Suprapubic skin (tissue), 4 donors: ENCODE results near the gene GBF1. TPM values are rescaled to one million over a fixed set of nuclear protein-coding genes. Genes with fewer than 3 reads are reported as not detected.

Source experiments
- DNase-seq, 2 donors: peaks; one replicate each; pipeline ENCODE4 v3.0.0-alpha.2; 2019; ENCODE audit warnings: low spot score in 2 of 2
- H3K27ac ChIP-seq: fragments of 200-600 bp; sonication (generic); one replicate; pipeline ENCODE4 v1.5.1; 2019
- H3K27me3 ChIP-seq: fragments of 200-600 bp; sonication (generic); one replicate; pipeline ENCODE4 v1.5.1; 2019
- H3K36me3 ChIP-seq: fragments of 200-600 bp; sonication (generic); one replicate; pipeline ENCODE4 v1.5.1; 2019
- H3K4me1 ChIP-seq: fragments of 200-600 bp; sonication (generic); one replicate; pipeline ENCODE4 v1.5.1; 2019
- H3K4me3 ChIP-seq: fragments of 200-600 bp; sonication (generic); one replicate; pipeline ENCODE4 v1.5.1; 2019; ENCODE audit warnings: mild to moderate bottlenecking
- H3K9me3 ChIP-seq: fragments of 200-600 bp; sonication (generic); one replicate; pipeline ENCODE4 v1.5.1; 2019
- EP300 ChIP-seq: sonication (generic); formaldehyde crosslinking; IDR thresholded peaks from one replicate; pipeline ENCODE4 v1.6.1; 2017; ENCODE audit warnings: antibody characterized with exemption
- POLR2A ChIP-seq, 2 donors: fragments of 450-650 bp; IDR thresholded peaks; one replicate each; pipeline ENCODE4 v1.6.1; 2017; ENCODE audit warnings: antibody characterized with exemption in 2 of 2, mild to moderate bottlenecking in 2 of 2, moderate library complexity in 2 of 2
- POLR2AphosphoS5 ChIP-seq, 3 donors: sonication (generic); formaldehyde crosslinking; IDR thresholded peaks; one replicate each; pipeline ENCODE4 v1.6.1; 2017; ENCODE audit warnings: antibody characterized with exemption in 3 of 3
- WGBS: methylation state at CpG from one replicate; pipeline ENCODE4 v1.1.5; 2018; 5-methylcytosine and 5-hydroxymethylcytosine counted together
- total RNA-seq, 4 donors: library from RNA; depleted of rRNA; stranded (reverse); fragments of >200 nt; gene quantifications; one replicate each; pipeline ENCODE4 v1.1.0, GENCODE V29; 2016
- TF ChIP-seq, protein P1 (sequence below), 2 donors: fragments of 200-600 bp in 1 of 2; fragments of 450-650 bp in 1 of 2; sonication (generic) in 1 of 2; IDR thresholded peaks; one replicate each; pipeline ENCODE4 v1.5.1; 2016 to 2019; ENCODE audit warnings: antibody characterized with exemption in 2 of 2, mild to moderate bottlenecking in 1 of 2, moderate library complexity in 1 of 2

The GBF1 gene
- total RNA-seq, 4 donors from 2014 or later: 31.0 to 56.1 (median 43.9) TPM

DNA sequence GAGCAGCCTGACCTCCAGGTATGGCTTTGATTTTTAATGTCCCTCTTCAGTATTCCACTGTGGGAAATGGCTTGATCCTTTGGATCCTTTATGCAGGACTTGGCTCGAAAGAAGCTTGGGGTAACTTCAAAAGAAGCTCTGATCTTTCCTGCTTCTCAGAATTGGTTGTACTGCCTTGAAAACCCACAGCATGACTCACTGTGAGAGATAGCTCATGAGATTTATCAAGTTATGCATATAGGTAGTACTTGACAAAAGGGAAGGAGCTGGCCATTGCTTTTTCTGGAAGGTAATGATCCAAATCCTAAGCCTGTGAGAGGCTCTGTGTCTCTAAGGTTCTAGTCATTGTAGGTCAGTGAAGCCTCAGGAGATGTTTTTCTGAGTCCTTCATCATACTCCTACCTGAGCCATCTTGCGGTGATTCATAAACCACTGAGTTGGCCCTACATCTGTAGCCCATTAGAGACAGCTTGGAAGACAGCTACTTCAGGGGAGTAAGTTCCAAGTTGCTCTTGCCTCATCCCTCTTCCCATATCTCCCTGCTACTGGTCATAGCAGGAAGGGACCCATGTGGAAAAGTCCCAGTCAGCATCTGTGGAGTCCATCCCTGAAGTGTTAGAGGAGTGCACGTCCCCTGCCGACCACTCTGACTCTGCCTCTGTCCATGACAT, 113.5 kb downstream of the GBF1 start:
- no peaks in the 10 kb centered on the region for H3K4me1 ChIP-seq

DNA sequence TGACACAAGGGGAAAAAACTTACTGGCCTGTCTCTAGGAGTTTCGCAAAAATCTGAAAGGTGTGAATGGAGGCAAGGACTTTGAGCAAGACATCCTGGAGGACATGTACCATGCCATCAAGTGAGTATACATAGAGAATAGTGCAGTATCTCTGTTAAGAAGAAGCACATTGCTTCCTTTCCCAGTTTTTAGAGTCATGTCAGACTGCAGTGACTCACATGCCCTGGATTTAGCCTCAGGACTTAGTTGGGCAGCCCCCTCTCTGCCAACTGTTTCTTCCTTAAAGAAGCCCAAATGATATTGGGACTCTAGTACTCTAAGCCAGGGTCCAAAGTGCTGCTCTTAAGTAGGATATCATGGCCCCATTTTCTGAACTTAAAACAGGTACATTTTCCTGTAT, 122.1 kb downstream of the GBF1 start:
- DNase-seq: no peak
- no peaks in the 10 kb centered on the region for H3K27me3 ChIP-seq
- no peaks in the 10 kb centered on the region for H3K9me3 ChIP-seq
- TF ChIP-seq POLR2A (IDR thresholded peaks at IDR 0.05): no peak
- TF ChIP-seq EP300: no peak
- no peak for TF ChIP-seq POLR2AphosphoS5 (IDR thresholded peaks at IDR 0.05)
- TF ChIP-seq, protein P1, sequence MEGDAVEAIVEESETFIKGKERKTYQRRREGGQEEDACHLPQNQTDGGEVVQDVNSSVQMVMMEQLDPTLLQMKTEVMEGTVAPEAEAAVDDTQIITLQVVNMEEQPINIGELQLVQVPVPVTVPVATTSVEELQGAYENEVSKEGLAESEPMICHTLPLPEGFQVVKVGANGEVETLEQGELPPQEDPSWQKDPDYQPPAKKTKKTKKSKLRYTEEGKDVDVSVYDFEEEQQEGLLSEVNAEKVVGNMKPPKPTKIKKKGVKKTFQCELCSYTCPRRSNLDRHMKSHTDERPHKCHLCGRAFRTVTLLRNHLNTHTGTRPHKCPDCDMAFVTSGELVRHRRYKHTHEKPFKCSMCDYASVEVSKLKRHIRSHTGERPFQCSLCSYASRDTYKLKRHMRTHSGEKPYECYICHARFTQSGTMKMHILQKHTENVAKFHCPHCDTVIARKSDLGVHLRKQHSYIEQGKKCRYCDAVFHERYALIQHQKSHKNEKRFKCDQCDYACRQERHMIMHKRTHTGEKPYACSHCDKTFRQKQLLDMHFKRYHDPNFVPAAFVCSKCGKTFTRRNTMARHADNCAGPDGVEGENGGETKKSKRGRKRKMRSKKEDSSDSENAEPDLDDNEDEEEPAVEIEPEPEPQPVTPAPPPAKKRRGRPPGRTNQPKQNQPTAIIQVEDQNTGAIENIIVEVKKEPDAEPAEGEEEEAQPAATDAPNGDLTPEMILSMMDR (IDR thresholded peaks at IDR 0.05): no peak
- peaks cover 100% of the 10 kb centered on the region for H3K36me3 ChIP-seq
- H3K4me3 ChIP-seq: no peak overlapping the region
- H3K27ac ChIP-seq: no peak overlapping the region
- 100% methylated on average over 1 of the region's 1 CpG for WGBS
- H3K4me1 ChIP-seq: no peaks in the 10 kb centered on the region

More for the DNA sequence above, 113.5 kb downstream of the GBF1 start:
- no peaks in the 10 kb centered on the region for H3K27me3 ChIP-seq
- no peak overlapping the region for H3K27ac ChIP-seq
- WGBS: 85% methylated on average over 4 of the region's 4 CpGs
- DNase-seq: no peak
- TF ChIP-seq POLR2AphosphoS5 (IDR thresholded peaks at IDR 0.05): no peak
- no peak for TF ChIP-seq EP300
- no peak for TF ChIP-seq POLR2A (IDR thresholded peaks at IDR 0.05)
- TF ChIP-seq, protein P1 (IDR thresholded peaks at IDR 0.05): no peak
- peaks cover 93% of the 10 kb centered on the region for H3K36me3 ChIP-seq
- no peaks in the 10 kb centered on the region for H3K9me3 ChIP-seq
- H3K4me3 ChIP-seq: no peak overlapping the region

DNA sequence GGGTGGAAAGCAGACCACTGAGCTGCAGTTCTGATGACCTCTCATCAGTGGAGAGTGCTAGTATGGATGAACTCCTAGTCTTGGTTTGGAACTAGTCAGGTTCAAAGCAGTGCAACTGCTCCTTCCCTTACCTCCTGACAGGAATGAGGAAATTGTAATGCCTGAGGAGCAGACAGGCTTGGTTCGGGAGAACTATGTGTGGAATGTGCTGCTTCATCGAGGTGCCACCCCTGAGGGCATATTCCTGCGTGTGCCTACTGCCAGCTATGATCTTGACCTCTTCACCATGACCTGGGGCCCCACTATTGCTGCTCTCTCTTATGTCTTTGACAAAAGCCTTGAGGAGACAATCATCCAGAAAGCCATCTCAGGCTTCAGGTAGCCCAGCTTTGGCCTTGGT, 122.7 kb downstream of the GBF1 start:
- H3K36me3 ChIP-seq: peaks cover 100% of the 10 kb centered on the region
- H3K4me1 ChIP-seq: no peaks in the 10 kb centered on the region
- TF ChIP-seq, protein P1 (IDR thresholded peaks at IDR 0.05): no peak
- TF ChIP-seq EP300 (no peak), POLR2A (IDR thresholded peaks at IDR 0.05) (no peak), POLR2AphosphoS5 (IDR thresholded peaks at IDR 0.05) (no peak)
- no peaks in the 10 kb centered on the region for H3K27me3 ChIP-seq
- 67% methylated on average over 2 of the region's 3 CpGs for WGBS
- H3K9me3 ChIP-seq: no peaks in the 10 kb centered on the region
- DNase-seq: no peak
- H3K27ac ChIP-seq: no peak overlapping the region
- H3K4me3 ChIP-seq: no peak overlapping the region

DNA sequence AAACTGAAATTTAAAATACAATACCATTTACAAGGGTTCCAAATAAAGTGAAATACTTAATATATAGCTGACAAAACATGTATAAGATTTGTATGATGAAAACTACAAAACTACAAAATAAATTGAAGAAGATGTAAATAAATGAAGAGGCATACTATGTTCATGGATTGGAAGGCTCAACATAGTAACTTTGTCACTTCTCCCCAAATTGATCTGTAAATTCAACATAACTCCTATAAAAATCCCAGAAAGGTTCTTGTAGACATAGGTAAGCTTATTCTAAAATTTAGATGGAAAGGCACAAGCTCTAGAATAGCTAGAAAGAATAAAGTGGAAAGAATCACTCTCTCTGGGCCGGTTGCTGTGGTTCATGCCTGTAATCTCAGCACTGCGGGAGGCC, 126.0 kb downstream of the GBF1 start:
- Histone ChIP-seq H3K36me3 (peaks cover 87% of the 10 kb centered on the region), H3K27me3 (no peaks in the 10 kb centered on the region), H3K27ac (no peak overlapping the region), H3K9me3 (no peaks in the 10 kb centered on the region), H3K4me1 (no peaks in the 10 kb centered on the region), H3K4me3 (no peak overlapping the region)
- DNase-seq: no peak
- 99% methylated on average over 2 of the region's 2 CpGs for WGBS
- TF ChIP-seq EP300 (no peak), POLR2A (IDR thresholded peaks at IDR 0.05) (no peak)
- TF ChIP-seq, protein P1 (IDR thresholded peaks at IDR 0.05): no peak

DNA sequence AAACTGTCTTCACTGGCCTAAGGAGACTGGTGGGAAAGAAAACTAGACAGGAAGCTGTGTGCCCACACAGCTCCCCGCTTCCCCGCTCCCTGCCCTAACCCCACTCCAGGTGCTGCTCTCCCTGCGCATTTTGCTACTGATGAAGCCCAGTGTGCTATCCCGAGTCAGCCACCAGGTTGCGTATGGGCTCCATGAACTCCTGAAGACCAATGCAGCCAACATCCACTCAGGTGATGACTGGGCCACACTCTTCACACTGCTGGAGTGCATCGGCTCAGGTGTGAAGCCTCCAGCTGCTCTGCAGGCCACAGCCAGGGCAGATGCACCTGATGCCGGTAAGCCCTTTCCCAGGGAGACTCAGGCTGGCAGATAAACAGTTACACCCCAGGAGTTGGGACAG, 129.9 kb downstream of the GBF1 start:
- no peaks in the 10 kb centered on the region for H3K9me3 ChIP-seq
- H3K4me1 ChIP-seq: no peaks in the 10 kb centered on the region
- DNase-seq: no peak
- H3K36me3 ChIP-seq: peaks cover 87% of the 10 kb centered on the region
- TF ChIP-seq POLR2A (IDR thresholded peaks at IDR 0.05): no peak
- TF ChIP-seq, protein P1 (IDR thresholded peaks at IDR 0.05): no peak
- 79% methylated on average over 6 of the region's 7 CpGs for WGBS
- no peak overlapping the region for H3K27ac ChIP-seq
- H3K4me3 ChIP-seq: no peak overlapping the region
- no peaks in the 10 kb centered on the region for H3K27me3 ChIP-seq
